HG03565 (cell line): Measurements from ENCODE around the gene SLF1.
"Not testable (repeated sequence)": the region's sequence is repeated elsewhere in the genome, so short reads cannot be mapped to it uniquely, and the experiment has no call there.

Experiments
- ATAC-seq: cut with Tn5 transposase; IDR thresholded peaks from one replicate; pipeline ENCODE4 v1.9.1; 2021; ENCODE audit warnings: mild to moderate bottlenecking, moderate library complexity; ENCODE audit not compliant: unreplicated experiment

The SLF1 gene

DNA sequence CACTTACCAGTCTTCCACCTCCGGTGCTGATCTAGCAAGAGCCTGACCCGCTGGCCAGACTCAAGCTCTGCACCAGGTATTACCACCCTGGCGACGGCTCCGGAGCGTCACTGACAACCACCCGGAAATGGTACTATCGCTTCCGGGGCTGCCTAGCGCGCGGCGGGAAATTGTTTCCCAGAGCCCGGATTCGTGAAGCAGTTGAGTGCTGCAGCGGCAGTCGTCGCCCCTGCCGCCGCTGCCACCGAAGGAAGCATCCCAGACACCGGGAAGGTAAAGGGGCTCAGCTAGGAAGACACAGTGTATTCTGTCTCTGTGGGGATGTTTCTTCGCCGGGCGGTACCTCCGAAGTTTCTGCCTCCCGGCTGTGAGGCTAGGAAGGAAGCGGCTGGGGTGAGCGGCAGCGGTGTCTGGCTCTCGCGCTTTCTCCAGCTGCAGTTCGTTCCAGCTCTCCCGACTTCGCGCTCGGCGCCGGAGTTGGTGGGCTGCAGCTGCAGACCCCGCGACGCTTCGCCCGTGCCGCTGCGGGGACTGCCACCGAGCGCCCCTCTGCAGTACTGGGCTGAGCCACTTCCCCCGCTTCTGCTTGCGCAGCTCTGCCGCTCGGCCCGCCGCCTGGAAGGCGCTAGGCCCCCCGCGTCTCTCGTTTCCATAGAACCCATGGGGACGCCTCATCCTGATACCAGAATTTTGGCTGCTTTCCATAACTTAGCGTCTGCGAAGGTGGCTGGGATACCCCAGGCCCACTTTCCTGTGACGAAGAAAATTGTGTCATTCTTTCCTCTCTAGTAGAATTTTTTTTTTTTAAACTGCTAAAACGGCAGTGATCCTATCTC, at the start of gene SLF1, which contains the start of gene KIAA0825:
TSS of gene SLF1 (plus strand) at position 177 of the 836 bp plus-strand sequence. CDS start 10,142 bp downstream, outside the sequence.
TSS of gene KIAA0825 (minus strand) at position 112 of the 836 bp plus-strand sequence. CDS start 81,478 bp downstream, outside the sequence.
- ATAC-seq: peak; percentile 94

DNA sequence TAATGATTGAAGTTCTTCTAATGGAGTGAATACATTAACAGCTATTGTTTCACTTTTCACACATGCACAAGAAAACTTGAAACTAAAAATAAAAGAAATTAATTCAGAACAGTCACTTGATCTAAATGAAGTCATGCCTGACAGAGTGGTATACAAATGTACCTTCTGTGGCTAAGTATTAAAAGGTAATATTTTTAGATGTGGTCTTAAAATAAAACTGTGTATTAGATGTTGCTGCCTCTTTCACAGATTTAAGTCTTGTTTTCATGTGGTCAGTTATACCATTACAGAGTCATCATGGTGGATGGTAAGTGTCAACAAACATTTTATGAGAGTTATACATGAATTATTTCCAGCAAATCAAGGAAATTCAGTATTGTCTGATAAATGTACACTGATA, 47.1 kb upstream of the SLF1 start:
- no peak for ATAC-seq

DNA sequence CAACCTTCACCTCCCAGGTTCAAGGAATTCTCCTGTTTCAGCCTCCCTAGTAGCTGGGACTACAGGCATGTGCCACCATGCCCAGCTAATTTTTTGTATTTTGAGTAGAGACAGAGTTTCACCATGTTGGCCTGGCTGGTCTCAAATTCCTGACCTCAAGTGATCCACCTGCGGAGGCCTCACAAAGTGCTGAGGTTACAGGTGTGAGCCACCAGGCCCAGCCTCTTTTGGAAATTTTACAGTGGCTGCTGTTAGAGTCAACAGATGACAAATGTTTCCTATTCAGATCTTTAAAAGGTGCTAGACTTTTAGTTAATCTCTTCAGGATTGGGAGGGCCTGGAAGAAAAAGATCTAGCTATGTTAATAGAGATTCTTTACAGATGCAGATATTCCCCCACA, 45.1 kb upstream of the SLF1 start:
- ATAC-seq: not testable (repeated sequence)

DNA sequence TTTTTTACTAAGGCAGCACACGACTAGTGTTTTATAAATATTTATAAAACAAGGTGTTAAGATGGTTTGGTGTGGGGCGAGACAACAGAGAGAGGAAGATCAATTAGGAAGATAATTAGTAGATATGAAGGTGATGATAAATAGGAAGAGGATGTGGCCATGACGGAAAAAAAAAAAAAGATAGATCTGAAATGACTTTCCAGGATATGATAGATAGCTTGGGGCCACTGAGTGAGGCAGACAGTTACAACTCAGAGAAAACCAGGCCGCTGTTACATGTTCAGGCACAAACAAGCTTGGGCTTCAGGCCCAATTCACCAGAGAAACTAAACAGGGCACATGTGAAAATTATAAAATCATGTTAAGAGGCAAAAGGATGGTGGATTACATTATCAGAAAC, 43.3 kb upstream of the SLF1 start:
- ATAC-seq: no peak

DNA sequence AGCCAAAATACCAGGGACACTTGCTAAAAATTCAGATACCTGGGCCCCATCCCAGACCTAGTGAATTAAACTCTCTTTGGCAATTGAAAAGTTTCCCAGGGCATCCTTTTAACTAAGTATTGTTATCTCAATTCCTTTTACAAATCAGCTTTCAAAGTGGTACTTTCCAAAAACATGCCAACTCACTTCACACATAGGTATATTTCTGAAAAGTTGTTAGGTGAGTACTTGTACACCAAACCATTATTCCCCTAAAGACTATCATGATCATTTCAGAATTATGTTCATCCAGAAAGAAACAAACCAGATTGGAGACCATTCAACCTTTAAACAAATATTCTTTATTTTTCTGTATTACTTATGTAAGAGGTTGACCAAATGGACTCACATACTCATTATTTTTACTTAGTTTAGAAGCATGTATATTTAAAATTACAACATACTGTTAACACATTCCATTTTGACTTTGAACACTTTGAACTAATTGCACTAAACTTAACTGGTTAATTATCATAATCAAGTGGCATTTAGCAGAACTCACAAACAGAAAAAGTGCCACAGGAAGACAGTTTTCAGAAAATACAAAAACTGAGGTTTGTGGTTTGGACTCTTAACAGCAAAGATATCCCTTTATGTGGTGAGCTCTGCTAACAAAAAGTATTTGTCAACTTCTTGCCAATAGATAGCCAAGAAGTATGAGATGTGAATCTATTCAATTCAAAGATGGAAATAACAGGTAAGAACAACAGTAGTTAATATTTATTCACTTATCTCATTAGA, 40.8 kb upstream of the SLF1 start:
- ATAC-seq: peak; percentile 71

DNA sequence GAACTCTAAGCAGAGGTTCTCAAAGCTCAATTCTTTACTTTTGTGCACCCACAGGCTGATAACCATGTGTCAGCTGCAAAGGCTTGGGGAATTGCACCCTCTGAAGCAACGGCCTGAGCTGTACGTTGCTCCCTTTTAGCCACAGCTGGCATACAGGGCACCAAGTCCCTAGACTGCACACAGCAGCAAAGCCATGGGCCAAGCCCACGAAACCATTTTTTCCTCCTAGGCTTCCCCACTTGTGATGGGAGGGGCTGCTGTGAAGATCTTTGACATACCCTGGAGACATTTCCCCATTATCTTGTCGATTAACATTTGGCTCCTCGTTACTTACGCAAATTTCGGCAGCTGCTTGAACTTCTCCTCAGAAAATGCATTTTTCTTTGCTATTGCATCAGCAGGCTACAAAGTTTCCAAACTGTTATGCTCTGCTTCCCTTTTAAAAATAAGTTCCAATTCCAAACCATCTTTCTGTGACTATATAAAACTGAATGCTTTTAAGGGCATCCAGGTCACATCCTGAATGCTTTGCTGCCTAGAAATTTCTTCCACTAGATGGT, 23.1 kb upstream of the SLF1 start:
- ATAC-seq: no peak

DNA sequence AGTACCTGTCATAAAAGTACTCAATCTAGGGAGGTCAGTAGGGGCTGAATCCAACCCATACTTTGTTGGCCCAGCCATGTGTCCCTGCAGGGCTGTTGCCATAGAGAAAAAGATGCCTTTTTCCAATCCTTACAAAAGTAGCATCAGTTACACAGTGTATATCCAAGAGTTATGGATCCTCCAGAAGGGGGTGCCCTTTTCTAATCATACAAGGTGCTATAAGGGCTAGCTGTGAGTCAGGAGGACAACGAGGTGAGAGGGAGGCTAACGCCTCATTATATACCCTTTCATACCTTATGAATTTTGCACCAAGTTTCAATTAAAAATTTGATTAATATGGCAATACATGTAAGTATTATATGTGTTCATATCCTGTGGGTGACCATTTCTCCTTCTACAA, 4.9 kb upstream of the SLF1 start:
- ATAC-seq: no peak

DNA sequence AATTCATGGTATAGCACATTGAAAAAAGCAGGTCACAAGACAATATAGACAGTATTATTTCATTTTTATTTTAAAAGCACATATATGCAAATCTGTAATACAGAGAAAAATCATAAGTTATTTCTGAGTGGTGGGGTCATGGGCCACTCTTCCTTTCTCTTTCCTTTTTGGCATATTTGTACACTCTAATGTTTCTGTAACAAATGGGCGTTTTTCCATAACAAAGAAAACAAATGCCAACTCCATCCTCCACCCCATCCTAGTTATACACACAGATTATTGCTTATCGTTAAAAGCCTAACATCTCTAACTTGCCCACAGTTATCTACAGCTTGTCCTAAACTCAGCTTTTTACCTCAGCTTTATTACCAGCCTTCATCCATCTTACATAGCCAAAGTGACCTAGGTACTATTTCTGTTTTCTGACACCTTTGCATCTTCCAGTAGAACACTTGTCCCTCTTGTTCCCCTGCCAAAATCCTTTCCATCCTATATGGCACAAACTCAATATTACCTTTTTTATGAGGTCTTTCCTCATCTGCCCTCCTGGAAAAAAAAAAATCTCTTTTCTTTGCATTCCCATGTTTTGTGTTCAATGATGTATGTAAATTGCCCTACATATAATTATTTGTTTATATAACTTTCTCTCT, 4.2 kb upstream of the SLF1 start:
- no peak for ATAC-seq

DNA sequence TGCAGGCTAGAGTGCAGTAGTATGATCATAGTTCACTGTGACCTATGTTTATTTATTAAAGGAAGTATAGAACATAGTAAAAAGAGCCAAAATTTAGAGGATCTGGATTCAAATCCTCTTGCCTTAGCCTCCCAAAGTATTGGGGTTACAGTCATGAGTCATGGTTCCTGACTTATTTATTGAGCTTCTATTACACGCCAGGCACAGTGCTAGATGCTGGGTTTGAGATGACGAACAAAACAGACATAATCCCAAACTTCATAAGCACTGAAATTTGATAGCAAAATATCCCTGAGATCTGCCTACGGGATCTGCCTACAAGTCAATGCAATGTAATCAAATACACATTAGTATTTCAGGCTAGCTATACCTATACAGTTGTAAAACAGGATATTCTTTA, 2.6 kb upstream of the SLF1 start:
- no peak for ATAC-seq

DNA sequence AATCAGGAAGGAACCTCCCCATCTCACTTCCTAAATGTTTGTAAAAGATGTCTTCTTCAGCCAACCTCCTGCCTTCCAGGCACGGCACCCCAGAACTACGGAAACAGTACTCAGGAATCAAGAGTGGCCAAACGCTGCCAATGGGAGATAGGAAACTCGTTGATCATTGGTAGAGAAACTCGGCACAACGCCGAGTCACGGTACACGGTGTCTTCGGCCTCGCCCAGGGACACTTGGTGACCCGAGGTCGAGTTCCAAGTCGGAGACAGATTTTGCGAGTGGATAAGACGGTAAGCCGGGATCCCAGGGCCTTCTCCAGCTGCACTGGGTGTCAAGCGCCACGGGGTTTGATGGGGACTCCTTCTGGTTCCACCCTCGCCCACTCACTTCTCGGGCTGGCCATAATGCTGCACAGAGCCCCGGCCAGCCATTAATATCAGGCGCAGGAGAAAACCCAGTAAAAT, 408 bp upstream of the SLF1 start:
- peak; percentile 19 for ATAC-seq

DNA sequence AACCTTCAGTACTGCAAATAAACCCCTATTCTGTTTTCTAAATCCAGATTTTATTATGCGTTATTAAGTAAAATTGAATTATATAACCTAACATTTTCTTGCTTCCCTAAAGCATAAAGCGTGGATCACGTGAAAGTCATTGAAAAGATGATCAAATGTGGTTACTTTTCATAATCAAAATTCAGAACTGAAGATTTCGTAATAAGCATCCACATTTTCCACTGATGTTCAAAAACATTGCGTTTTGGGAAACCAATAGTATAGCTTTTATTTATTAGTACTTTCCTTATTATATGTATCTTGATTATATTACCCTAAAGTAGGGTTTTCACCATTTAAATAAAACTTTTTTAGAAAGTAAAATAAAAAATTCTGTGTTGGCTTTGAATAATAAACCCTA, 1.8 kb downstream of the SLF1 start:
- no peak for ATAC-seq

DNA sequence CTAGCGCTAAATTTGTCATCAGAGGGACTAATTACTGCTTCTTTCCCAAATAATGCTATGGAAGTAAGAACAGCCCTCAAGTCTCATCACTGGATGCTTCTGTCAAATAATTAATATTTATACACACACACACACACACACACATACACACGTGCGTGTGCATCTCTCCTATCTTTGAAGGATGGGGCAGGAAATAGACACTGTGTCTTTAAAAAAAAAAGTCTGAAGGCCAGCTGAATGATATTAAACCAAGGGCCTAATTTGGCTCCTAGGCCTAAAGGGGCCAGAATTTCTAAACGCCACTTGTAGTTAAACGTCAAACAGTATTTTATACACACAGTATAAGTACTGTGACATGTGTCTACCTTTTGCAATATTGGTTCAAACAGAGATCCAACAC, 3.3 kb downstream of the SLF1 start:
- no peak for ATAC-seq

DNA sequence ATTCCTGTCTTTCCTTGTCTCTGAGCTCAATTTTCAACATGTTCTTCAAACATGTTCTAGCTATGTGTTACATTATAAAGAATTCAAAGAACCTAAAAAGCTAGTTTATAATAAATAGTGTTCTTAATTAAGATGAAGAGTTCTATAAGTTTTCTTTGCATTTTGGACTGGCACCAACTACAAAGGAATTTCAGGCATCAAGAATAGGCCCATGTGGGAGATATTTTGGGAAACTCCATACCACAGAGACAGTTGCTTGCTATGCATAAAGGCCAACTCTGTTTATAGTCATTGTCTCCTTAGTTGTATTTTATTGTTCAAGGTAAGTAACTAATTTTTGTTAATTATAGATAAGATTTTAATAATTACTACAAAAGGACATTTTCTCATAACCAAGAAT, 4.5 kb downstream of the SLF1 start:
- no peak for ATAC-seq

DNA sequence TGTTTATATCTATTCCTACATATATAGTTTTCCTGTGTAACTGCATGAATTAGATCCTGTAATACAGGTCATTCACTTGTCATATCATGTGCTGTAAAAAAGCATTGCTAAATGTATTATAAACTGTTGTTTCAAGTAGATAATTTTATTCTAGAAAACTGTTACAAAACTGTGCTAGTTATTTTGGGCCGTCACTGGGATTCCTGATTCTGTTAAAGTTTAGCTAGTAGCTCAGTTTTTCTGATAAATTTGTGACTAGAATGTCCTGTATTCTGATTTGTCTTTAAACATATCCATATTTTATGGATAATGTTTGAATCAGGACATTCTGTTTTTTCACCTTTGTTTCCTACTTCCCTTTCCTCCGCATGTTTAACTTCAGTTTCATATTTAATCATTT, 5.4 kb downstream of the SLF1 start:
- no peak for ATAC-seq

DNA sequence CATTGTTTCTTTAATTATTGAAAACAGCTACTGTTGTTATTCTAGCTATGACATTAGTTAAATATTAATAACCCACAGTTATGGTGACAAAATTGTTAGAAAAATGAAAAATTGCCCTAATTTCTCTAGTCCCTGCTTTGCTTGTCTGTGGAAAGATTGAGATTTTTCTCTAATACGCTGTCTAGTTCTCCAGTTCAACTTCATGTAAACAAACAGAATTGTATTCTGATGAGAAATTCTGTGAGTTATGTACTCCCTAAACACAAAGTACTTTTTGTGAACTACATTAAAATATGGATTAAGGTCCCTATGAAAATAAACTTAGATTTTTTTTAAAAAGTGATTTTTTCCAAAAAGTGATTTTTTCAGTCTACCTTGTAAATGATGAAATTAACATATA, 8.7 kb downstream of the SLF1 start:
- ATAC-seq: no peak

DNA sequence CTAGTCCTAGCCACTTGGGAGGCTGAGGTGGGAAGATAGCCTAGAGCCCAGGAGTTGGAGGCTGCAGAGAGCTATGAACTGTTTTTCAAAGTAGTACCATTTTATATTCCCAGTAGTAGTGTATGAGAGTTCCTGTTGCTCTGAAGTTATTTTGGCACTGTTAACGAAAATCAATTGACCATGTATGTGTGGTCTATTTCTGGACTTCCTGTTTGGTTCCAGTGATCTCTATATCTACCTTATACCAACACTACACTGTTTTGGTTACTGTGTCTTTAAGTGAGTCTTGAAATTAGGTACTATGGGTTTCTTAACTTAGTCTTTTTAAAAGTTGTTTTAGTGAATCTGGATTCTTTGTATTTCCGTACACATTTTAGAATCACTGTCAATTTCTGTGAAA, 13.6 kb downstream of the SLF1 start:
- peak; percentile 100 for ATAC-seq

DNA sequence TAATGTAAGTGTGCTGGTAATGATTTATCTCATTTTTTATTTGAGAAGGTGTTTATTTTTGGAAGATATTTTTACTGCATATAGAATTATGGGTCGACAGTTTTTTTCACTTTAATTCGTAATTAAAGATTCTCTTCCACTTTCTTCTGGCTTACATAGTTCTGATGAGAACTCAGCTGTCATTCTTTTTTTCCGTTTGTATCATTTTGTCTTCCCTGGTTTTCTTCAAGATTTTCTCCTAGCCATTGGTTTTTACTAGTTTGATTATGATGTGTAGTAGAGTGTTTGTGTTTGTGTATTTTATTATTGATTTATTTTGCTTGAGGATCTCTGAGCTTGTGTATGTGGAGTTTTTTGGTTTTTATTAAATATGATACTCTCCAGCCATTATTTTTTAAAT, 21.7 kb downstream of the SLF1 start:
- no peak for ATAC-seq

DNA sequence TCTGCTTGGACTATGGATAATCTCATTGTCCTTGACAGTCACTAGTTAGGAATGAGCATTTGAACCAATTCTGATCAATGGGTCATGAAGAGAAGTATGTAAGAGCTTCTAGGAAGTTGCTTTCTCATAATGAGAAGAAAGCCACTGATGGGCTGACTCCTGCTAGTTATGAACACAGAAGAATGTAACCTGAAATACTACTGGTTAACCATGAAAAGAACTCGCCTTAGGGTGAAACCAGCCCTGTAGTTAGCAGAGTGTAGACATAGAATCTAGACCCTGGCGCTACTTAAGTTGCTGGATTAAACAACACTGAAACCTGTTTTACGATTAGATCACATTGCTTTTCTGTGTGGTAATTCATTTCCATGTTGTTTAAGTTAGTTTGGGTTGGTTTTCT, 26.6 kb downstream of the SLF1 start:
- no peak for ATAC-seq

DNA sequence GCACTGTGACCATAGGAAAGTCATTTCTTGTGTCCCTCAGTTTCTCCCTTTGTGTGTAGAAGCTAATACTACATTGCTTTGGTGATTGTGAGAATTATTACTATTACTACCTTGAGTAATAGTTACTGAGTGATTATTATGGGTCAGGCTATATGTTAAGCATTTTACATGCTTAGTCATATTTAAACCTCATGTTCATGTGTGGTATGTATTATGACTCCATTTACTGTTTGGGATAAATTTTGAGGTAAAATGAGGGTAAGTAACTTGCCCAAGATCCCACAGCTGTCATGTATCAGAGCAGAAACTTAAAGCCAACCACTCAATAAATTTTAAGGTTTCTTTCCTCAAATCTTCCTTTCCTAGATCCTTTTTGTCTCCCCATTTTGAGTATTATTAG, 28.3 kb downstream of the SLF1 start:
- ATAC-seq: no peak

DNA sequence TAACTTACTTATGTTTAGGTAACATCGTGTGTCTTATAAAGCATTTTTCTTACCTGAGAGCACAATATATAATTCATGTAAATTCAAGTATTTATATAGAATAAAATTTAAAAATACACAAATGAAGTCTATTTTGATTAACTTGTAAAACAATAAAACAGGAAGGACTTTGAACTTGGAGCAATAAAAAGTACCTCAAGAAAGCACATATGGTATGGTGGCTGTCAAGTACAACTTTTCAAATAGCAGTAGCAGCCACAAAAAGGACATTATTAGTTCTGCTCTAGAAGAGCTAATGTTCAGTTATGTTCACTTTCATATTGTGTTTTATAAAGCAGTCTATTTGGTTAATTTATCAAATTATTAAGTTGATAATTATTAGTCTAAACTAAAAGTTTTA, 31.4 kb downstream of the SLF1 start:
- ATAC-seq: no peak

DNA sequence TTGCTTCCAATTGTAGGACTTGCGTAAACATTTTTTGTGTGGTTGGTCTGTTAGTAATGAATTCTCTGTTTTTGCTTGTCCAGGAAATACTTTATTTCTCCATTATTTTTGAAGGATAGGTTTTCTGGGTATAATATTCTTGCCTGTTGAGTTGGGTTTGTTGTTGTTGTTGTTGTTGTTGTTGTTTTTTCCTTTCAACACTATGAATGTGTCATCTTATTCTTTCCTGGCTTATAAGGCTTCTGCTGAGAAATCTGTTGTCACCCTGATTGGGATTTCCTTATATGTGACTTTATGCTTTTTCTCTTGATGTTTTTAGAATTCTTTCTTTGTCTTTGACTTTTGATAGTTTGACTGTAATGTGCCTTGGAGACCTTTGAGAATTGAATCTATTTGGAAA, 39.8 kb downstream of the SLF1 start:
- ATAC-seq: no peak
